ENCODE measurements around the gene CYP26B1. TPM values are rescaled to one million over a fixed set of nuclear protein-coding genes. Genes with fewer than 3 reads are reported as not detected.

CYP26B1 gene
- total RNA-seq, 1 experiment from 2014 or later, result 3.9 TPM

- ATAC-seq (no peak), DNase-seq (no peak)
- intact Hi-C loops (cut with micrococcal nuclease), result no loop called here
- no peak overlapping the region for H3K4me3 ChIP-seq (ENCODE audit: low read length)
- no peaks in the 10 kb centered on the region for H3K36me3 ChIP-seq (ENCODE audit: low read depth, low read length)
- H3K4me1 ChIP-seq (ENCODE audit: insufficient read depth, low read length), result peaks cover 6% of the 10 kb centered on the region
- no peaks in the 10 kb centered on the region for H3K9me3 ChIP-seq (ENCODE audit: low read length)
- H3K27ac ChIP-seq (ENCODE audit: low read length), result no peak overlapping the region
- no TSS peak for BruUV-seq (replicated peaks)
- H3K9ac ChIP-seq (ENCODE audit: low read length), result no peak overlapping the region
- H3K4me2 ChIP-seq (ENCODE audit: low read length), result no peak overlapping the region
- no peaks in the 10 kb centered on the region for H3F3A ChIP-seq (ENCODE audit: low read length, unreplicated experiment)
- ChIA-PET CTCF (no interaction called here), POLR2A (ENCODE audit: unreplicated experiment) (no interaction called here)
- H3K79me2 ChIP-seq (ENCODE audit: low read length), result no peaks in the 10 kb centered on the region
- no peaks in the 10 kb centered on the region for H3K9me2 ChIP-seq (replicated peaks; ENCODE audit: low read length)
- no peak for TF ChIP-seq EZH2 (IDR thresholded peaks at IDR 0.05; ENCODE audit: low read length, unreplicated experiment)
- TF ChIP-seq, protein P1, sequence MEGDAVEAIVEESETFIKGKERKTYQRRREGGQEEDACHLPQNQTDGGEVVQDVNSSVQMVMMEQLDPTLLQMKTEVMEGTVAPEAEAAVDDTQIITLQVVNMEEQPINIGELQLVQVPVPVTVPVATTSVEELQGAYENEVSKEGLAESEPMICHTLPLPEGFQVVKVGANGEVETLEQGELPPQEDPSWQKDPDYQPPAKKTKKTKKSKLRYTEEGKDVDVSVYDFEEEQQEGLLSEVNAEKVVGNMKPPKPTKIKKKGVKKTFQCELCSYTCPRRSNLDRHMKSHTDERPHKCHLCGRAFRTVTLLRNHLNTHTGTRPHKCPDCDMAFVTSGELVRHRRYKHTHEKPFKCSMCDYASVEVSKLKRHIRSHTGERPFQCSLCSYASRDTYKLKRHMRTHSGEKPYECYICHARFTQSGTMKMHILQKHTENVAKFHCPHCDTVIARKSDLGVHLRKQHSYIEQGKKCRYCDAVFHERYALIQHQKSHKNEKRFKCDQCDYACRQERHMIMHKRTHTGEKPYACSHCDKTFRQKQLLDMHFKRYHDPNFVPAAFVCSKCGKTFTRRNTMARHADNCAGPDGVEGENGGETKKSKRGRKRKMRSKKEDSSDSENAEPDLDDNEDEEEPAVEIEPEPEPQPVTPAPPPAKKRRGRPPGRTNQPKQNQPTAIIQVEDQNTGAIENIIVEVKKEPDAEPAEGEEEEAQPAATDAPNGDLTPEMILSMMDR (conservative IDR thresholded peaks at IDR 0.05; ENCODE audit: low read depth, low read length), result no peak
- no peak for TF ChIP-seq EZH2phosphoT487 (IDR thresholded peaks at IDR 0.05; ENCODE audit: borderline replicate concordance, low read length)
- no peaks in the 10 kb centered on the region for H3K27me3 ChIP-seq (ENCODE audit: low read length)
- no peaks in the 10 kb centered on the region for H4K20me1 ChIP-seq (ENCODE audit: low read length)
- H2AFZ ChIP-seq (ENCODE audit: low read length), result no peak overlapping the region
Observed at GRCh38 chr2:72159211-72159993, 11.7 kb upstream of the CYP26B1 start.

- Histone ChIP-seq H3K9ac (ENCODE audit: low read length) (no peak overlapping the region), H3F3A (ENCODE audit: low read length, unreplicated experiment) (no peaks in the 10 kb centered on the region), H4K20me1 (ENCODE audit: low read length) (no peaks in the 10 kb centered on the region), H3K4me3 (ENCODE audit: low read length) (no peak overlapping the region), H2AFZ (ENCODE audit: low read length) (no peak overlapping the region), H3K4me1 (ENCODE audit: insufficient read depth, low read length) (no peaks in the 10 kb centered on the region), H3K36me3 (ENCODE audit: low read depth, low read length) (no peaks in the 10 kb centered on the region), H3K9me3 (ENCODE audit: low read length) (no peaks in the 10 kb centered on the region), H3K79me2 (ENCODE audit: low read length) (no peaks in the 10 kb centered on the region), H3K9me2 (replicated peaks; ENCODE audit: low read length) (no peaks in the 10 kb centered on the region), H3K4me2 (ENCODE audit: low read length) (no peak overlapping the region), H3K27ac (ENCODE audit: low read length) (no peak overlapping the region), H3K27me3 (ENCODE audit: low read length) (no peaks in the 10 kb centered on the region)
- CTCF ChIA-PET, result no interaction called here
- BruUV-seq (replicated peaks), result no TSS peak
- intact Hi-C loops (cut with micrococcal nuclease), result no loop called here
- POLR2A ChIA-PET (ENCODE audit: unreplicated experiment), result no interaction called here
- ATAC-seq (no peak), DNase-seq (no peak)
- no peak for TF ChIP-seq EZH2phosphoT487 (IDR thresholded peaks at IDR 0.05; ENCODE audit: borderline replicate concordance, low read length)
- TF ChIP-seq, protein P1 (conservative IDR thresholded peaks at IDR 0.05; ENCODE audit: low read depth, low read length), result no peak
- no peak for TF ChIP-seq EZH2 (IDR thresholded peaks at IDR 0.05; ENCODE audit: low read length, unreplicated experiment)
Observed at GRCh38 chr2:72157871-72158771, 10.5 kb upstream of the CYP26B1 start.

Measured in PC-3 (cell line).